ENCODE data around the gene SCAPER.

DNA sequence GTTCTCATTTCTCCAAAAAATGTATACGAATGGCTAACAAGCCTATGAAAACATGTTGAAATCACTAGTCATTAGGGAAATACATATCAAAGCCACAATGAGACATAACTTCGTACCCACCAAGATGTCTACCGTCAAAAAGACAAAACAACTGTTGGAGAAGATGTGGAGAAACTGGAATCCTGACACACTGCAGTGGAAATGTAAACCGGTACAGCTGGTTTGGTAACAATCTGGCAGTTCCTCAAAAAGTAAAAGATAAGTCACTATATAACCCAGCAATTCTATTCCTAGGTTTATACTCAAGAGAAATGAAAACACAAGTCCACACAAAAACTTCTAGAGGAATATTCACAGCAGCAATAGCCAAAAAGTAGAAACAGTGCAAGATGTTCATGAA lies 7.0 kb downstream of the SCAPER start:
- TF ChIP-seq, protein P1, sequence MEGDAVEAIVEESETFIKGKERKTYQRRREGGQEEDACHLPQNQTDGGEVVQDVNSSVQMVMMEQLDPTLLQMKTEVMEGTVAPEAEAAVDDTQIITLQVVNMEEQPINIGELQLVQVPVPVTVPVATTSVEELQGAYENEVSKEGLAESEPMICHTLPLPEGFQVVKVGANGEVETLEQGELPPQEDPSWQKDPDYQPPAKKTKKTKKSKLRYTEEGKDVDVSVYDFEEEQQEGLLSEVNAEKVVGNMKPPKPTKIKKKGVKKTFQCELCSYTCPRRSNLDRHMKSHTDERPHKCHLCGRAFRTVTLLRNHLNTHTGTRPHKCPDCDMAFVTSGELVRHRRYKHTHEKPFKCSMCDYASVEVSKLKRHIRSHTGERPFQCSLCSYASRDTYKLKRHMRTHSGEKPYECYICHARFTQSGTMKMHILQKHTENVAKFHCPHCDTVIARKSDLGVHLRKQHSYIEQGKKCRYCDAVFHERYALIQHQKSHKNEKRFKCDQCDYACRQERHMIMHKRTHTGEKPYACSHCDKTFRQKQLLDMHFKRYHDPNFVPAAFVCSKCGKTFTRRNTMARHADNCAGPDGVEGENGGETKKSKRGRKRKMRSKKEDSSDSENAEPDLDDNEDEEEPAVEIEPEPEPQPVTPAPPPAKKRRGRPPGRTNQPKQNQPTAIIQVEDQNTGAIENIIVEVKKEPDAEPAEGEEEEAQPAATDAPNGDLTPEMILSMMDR (IDR thresholded peaks at IDR 0.05; ENCODE audit: insufficient read depth, low read length): no peak
- TF ChIP-seq POLR2AphosphoS5 (IDR thresholded peaks at IDR 0.05; ENCODE audit: low read depth): no peak
- TF ChIP-seq, protein P2, sequence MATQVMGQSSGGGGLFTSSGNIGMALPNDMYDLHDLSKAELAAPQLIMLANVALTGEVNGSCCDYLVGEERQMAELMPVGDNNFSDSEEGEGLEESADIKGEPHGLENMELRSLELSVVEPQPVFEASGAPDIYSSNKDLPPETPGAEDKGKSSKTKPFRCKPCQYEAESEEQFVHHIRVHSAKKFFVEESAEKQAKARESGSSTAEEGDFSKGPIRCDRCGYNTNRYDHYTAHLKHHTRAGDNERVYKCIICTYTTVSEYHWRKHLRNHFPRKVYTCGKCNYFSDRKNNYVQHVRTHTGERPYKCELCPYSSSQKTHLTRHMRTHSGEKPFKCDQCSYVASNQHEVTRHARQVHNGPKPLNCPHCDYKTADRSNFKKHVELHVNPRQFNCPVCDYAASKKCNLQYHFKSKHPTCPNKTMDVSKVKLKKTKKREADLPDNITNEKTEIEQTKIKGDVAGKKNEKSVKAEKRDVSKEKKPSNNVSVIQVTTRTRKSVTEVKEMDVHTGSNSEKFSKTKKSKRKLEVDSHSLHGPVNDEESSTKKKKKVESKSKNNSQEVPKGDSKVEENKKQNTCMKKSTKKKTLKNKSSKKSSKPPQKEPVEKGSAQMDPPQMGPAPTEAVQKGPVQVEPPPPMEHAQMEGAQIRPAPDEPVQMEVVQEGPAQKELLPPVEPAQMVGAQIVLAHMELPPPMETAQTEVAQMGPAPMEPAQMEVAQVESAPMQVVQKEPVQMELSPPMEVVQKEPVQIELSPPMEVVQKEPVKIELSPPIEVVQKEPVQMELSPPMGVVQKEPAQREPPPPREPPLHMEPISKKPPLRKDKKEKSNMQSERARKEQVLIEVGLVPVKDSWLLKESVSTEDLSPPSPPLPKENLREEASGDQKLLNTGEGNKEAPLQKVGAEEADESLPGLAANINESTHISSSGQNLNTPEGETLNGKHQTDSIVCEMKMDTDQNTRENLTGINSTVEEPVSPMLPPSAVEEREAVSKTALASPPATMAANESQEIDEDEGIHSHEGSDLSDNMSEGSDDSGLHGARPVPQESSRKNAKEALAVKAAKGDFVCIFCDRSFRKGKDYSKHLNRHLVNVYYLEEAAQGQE (IDR thresholded peaks at IDR 0.05; ENCODE audit: insufficient replicate concordance, low read depth): no peak
- TF ChIP-seq GABPA (IDR thresholded peaks at IDR 0.05; ENCODE audit: low read depth): no peak

Measured in HL-60 (cell line).